ENCODE results near the gene ALG14.

Gene ALG14

DNA sequence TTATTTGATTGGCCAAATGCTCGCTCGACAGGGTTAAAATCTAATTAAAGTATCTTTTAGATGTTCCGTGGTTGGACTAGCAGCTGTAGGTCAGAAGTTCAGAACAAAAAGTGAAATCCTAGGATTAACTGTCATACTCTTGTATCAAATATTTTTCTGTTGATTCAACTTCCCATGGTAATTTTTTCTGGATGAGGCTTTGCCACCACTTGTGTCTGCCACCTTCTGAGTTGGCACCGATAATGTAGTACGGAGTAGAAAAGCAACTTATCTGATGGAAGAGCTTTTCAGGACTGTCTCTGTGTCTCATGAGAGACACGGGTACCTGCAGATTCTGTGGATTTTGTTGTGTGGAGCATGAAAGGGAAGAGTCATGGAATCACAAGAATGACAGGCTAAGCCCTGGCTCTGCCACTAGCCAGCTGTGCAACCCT, 101.2 kb downstream of the ALG14 start:
- Histone ChIP-seq H3K9me3 (no peaks in the 10 kb centered on the region), H3K4me3 (no peak overlapping the region), H3K27me3 (ENCODE audit: low read depth) (no peaks in the 10 kb centered on the region), H3K36me3 (replicated peaks) (no peaks in the 10 kb centered on the region), H3K4me1 (peaks cover 31% of the 10 kb centered on the region)
- no peak for DNase-seq (ENCODE audit: low spot score in 2 of 2)
- in situ Hi-C loops (cut with MboI; ENCODE audit: low sequenced_read_pairs): no loop called here

DNA sequence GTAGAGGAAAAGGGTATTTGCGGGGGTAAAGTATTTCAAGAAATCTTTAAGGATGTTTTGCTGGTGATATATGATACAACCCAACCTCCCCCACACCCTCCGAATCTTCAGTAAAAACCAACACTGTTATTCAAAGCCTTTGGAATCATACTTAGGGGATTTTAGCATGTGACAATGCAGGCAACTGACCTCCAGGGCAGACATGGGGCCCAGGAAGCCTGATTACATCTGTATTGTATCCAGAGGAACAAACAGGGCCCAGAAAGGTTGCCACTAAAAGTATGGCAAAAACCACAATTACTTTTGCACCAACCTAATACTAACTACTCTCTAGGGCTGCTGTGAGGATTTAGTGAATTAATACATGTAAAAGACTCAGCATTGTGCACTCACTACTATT, 102.0 kb downstream of the ALG14 start:
- DNase-seq (ENCODE audit: low spot score in 2 of 2): peak; percentile 81 to 93
- H3K36me3 ChIP-seq (replicated peaks): no peaks in the 10 kb centered on the region
- peaks cover 31% of the 10 kb centered on the region for H3K4me1 ChIP-seq
- H3K9me3 ChIP-seq: no peaks in the 10 kb centered on the region
- H3K4me3 ChIP-seq: no peak overlapping the region
- no peaks in the 10 kb centered on the region for H3K27me3 ChIP-seq (ENCODE audit: low read depth)
- in situ Hi-C loops (cut with MboI; ENCODE audit: low sequenced_read_pairs): no loop called here

DNA sequence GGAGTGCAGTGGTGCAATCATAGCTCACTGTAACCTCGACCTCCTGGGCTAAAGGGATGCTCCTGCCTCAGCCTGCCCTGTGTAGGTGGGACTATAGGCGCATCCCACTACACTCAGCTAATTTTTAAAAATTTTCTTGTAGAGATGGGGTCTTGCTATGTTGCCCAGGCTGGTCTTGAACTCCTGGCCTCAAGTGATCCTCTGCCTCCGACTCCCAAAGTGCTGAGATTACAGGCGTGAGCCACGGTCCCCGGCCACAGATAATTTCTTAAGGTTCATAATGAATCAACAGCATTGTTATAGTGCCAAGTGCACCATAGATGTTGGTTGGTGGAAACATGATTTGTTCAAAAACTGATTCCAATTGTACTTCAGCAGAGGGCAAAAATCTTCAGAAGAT, 103.6 kb downstream of the ALG14 start:
- in situ Hi-C loops (cut with MboI; ENCODE audit: low sequenced_read_pairs): no loop called here
- Histone ChIP-seq H3K36me3 (replicated peaks) (no peaks in the 10 kb centered on the region), H3K9me3 (no peaks in the 10 kb centered on the region), H3K4me3 (no peak overlapping the region), H3K27me3 (ENCODE audit: low read depth) (no peaks in the 10 kb centered on the region), H3K4me1 (peaks cover 34% of the 10 kb centered on the region)
- no peak for DNase-seq (ENCODE audit: low spot score in 2 of 2)

DNA sequence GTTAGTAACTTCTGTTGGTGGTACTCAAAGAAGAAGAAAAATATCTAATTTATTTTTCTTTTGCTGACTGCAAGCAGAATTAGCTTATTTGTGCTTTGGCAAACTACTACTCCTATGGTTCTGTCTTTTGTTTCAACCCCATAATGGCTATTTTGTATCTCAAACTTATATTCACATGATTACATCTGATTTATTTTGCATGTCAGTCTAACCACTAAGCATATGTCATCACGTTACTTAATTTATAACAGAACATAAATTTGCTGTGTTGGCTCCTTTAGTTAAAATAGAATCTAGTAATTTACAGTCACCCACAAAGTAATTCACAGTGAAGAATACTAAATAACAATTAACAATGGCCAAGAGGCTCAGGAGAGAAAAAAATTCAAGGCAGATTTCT, 106.7 kb downstream of the ALG14 start:
- Histone ChIP-seq H3K36me3 (replicated peaks) (no peaks in the 10 kb centered on the region), H3K9me3 (no peaks in the 10 kb centered on the region), H3K4me1 (peaks cover 35% of the 10 kb centered on the region), H3K4me3 (no peak overlapping the region), H3K27me3 (ENCODE audit: low read depth) (no peaks in the 10 kb centered on the region)
- in situ Hi-C loops (cut with MboI; ENCODE audit: low sequenced_read_pairs): no loop called here
- no peak for DNase-seq (ENCODE audit: low spot score in 2 of 2)

DNA sequence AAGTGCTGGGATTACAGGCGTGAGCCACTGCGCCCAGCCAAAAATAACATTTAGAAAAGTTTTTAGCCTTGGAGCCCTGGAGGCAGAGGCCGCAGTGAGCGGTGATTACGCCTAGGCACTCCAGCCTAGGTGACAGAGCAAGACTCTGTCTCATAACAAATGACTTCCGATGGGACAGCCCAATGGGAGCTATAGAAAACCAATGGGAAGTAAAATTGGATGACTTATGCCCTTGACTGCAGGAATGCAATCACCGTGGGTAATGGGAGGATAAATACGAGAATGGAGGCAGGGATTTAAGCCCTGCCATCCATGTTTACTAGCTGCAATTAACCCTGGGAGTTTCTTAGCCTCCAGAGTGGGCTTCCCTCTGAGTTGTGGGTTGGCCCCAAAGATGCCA, 108.9 kb downstream of the ALG14 start:
- H3K4me3 ChIP-seq: no peak overlapping the region
- in situ Hi-C loops (cut with MboI; ENCODE audit: low sequenced_read_pairs): no loop called here
- peaks cover 28% of the 10 kb centered on the region for H3K4me1 ChIP-seq
- no peaks in the 10 kb centered on the region for H3K36me3 ChIP-seq (replicated peaks)
- no peak for DNase-seq (ENCODE audit: low spot score in 2 of 2)
- H3K9me3 ChIP-seq: no peaks in the 10 kb centered on the region
- no peaks in the 10 kb centered on the region for H3K27me3 ChIP-seq (ENCODE audit: low read depth)

DNA sequence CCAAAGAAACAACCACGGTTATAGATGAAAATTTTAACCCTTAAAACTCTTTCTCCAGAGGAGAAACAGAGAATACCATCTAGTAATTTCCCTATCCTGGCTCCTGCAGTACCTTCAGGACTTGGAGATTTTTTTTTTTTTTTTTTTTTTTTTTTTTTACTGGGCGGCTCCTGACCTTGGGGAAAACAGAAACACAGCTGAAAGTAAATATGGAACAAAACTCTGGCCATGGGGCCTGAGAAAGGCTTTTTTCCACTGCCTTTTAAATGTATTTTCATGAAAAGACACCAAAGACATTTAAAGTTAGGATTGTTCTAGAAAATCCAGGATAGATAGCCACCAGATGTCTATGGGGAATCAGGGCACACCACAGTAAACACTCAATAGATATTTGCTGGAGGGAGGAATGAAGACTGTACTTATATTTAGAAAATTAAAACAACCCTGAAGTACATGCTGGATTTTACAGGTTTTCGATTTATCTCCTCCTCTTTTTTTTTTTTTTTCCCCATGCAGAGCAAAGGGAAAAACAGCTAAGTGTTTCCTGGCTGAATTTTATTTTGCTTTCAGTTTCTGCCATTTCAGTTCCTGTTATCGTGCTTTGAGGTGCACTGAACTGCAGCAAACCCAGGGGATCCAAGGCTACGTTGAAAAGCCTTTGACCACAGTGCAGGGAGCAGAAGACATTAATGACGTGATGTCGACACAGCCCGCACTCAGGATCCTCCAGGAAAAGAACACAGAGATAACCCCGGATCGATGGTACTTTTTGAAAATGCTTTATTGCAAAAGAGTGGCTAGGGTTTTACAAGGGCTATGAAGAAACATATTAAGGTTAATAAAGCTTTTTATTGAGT, 110.1 kb downstream of the ALG14 start:
- no peaks in the 10 kb centered on the region for H3K9me3 ChIP-seq
- no peaks in the 10 kb centered on the region for H3K36me3 ChIP-seq (replicated peaks)
- H3K27me3 ChIP-seq (ENCODE audit: low read depth): no peaks in the 10 kb centered on the region
- H3K4me1 ChIP-seq: peaks cover 25% of the 10 kb centered on the region
- no peak overlapping the region for H3K4me3 ChIP-seq
- no peak for DNase-seq (ENCODE audit: low spot score in 2 of 2)
- in situ Hi-C loops (cut with MboI; ENCODE audit: low sequenced_read_pairs): no loop called here

DNA sequence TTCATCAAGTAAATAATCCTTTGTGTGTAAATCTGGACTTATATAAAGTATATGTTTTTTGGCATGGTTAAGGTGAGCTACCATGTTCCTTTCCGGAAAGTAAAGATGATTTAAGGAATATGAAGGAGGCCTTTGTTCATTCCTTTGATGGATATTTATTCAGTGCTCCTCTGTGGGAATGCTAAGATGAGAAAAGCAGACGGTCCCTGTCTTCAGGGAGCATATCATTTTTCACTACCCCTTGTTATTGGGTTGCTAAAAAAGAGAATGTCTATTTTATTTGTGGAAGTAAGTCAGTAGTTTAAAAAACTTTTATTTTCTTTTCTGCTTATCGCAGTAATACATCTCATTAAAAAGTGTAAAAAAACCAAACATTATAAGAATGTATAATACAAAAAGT, 110.8 kb downstream of the ALG14 start:
- in situ Hi-C loops (cut with MboI; ENCODE audit: low sequenced_read_pairs): no loop called here
- no peak for DNase-seq (ENCODE audit: low spot score in 2 of 2)
- no peaks in the 10 kb centered on the region for H3K36me3 ChIP-seq (replicated peaks)
- H3K4me1 ChIP-seq: peaks cover 19% of the 10 kb centered on the region
- no peak overlapping the region for H3K4me3 ChIP-seq
- H3K27me3 ChIP-seq (ENCODE audit: low read depth): no peaks in the 10 kb centered on the region
- H3K9me3 ChIP-seq: no peaks in the 10 kb centered on the region

DNA sequence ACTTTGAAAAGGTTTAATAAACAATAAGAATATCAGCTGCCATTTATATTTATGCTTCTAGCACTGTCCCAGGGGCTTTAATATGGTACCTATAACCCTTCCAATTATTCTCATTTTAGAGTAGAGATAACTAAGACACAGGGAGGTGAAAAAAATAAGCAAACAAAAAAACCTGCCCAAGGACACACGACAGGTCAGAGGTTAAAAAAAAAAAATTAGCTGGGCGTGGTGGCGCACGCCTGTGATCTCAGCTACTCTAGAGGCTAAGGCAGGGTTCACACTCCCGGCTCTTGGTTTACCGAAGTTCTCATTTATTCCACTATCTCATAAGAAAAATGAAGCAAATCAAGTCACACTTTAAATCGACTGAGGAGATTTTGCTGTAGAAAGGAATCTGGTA, 111.2 kb downstream of the ALG14 start:
- peaks cover 16% of the 10 kb centered on the region for H3K4me1 ChIP-seq
- no peak for DNase-seq (ENCODE audit: low spot score in 2 of 2)
- H3K4me3 ChIP-seq: no peak overlapping the region
- H3K36me3 ChIP-seq (replicated peaks): no peaks in the 10 kb centered on the region
- in situ Hi-C loops (cut with MboI; ENCODE audit: low sequenced_read_pairs): no loop called here
- H3K9me3 ChIP-seq: no peaks in the 10 kb centered on the region
- no peaks in the 10 kb centered on the region for H3K27me3 ChIP-seq (ENCODE audit: low read depth)

DNA sequence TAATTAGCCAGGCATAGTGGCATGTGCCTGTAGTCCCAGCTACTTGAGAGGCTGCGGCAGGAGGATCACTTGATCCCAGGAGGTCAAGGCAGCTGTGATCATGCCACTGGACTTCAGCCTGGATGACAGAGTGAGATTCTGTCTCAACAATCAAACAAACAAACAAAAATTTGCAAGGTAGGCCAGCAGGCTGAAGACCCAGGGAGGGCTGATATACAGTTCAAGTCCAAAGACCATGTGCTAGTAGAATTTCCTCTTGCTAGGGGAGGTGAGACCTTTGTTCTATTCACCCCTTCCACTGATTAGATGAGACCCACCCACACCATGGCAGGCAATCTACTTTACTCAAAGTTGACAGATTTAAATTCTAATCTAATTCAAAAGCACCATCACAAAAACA, 114.7 kb downstream of the ALG14 start:
- in situ Hi-C loops (cut with MboI; ENCODE audit: low sequenced_read_pairs): no loop called here

DNA sequence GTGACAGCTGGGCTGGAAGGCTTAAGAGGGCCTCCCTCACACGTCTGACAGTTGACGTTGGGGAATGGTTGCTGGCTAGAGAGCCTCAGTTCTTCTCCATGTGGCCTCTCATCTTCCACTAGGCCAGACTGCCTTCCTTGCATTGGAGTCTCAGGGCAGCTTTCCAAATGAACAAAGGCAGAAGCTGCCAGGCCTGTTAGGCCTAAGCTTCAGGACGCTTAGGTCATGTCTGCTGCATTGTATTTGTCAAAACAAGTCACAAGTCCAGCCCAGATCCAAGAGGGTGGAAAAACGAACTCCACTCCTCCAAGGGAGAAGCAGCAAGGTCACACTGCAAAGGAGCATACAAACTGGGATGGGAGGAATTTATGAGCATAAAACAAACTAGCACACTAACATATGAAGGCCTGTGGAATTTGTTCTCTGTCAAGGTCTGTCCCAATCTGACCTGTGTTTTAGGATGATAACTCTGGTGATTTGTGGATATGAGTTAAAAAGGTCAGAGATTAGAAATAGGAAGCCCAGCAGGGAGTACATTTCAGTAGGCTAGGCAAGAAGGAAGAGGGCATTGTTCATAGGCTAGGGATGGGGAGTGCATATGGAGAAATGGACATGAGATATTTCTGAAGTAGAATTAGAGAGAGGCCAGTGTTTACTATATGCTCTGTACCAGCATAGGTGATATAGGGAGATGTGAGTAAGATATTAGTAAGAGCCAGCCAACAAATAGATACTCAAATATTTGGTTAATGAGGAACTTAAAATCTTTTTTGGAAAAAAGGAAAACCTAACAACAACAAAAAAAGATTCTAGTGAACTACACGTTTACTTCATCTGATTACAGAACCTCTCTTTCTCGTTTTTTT, 116.8 kb downstream of the ALG14 start:
- Histone ChIP-seq H3K4me1 (no peaks in the 10 kb centered on the region), H3K27me3 (ENCODE audit: low read depth) (no peaks in the 10 kb centered on the region), H3K4me3 (no peak overlapping the region), H3K36me3 (replicated peaks) (no peaks in the 10 kb centered on the region), H3K9me3 (no peaks in the 10 kb centered on the region)
- DNase-seq (ENCODE audit: low spot score in 2 of 2): no peak
- in situ Hi-C loops (cut with MboI; ENCODE audit: low sequenced_read_pairs): no loop called here

More for the DNA sequence above, 114.7 kb downstream of the ALG14 start:
- Histone ChIP-seq H3K4me3 (no peak overlapping the region), H3K4me1 (peaks cover 9% of the 10 kb centered on the region), H3K27me3 (ENCODE audit: low read depth) (no peaks in the 10 kb centered on the region), H3K9me3 (no peaks in the 10 kb centered on the region), H3K36me3 (replicated peaks) (no peaks in the 10 kb centered on the region)
- no peak for DNase-seq (ENCODE audit: low spot score in 2 of 2)

DNA sequence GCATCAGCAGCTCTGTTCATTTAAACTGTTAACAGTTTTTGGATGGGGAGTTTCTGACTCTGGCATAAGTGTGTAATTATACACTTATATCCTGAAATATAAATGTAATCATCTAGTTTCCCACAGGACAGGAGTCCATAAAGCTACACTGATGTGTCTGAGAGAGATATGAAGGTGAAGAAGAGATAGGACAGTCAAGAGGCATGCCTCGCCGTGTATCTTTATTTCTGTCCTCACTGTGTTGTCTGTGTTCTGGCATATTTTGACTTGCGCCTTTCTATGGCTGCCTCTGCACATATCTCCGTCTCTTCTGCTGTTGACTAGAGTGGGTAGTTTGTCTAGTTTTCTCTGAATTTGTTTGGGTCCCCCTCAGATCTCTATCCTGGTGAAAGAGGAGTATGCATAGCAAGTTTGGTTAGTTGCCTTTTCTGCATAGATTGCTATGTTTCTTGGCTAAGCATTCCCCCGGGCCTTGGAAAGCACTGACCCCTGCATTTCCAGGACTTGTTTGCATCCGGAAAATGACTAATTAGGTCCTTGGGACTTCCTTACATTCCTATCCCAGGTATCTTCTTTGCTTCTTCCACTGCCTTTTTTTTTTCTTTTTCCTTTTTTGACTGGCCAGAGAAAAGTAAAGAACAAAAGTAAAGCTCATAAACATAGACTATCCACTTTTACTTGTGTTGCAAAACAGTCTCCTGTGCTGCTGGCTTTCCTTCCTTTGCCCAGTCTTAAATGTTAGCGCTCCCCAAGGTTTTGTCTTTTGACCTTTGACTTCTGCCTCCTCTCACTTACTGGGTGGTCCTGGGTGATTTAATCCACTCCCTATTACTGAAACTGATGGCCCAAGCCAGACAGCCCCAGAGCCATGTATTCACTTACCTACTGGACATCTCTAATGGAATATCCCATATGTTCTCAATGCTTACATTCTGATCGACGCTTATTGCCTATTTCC, 118.2 kb downstream of the ALG14 start:
- in situ Hi-C loops (cut with MboI; ENCODE audit: low sequenced_read_pairs): no loop called here
- H3K27me3 ChIP-seq (ENCODE audit: low read depth): no peaks in the 10 kb centered on the region
- no peak for DNase-seq (ENCODE audit: low spot score in 2 of 2)
- H3K4me3 ChIP-seq: no peak overlapping the region
- no peaks in the 10 kb centered on the region for H3K36me3 ChIP-seq (replicated peaks)
- no peaks in the 10 kb centered on the region for H3K4me1 ChIP-seq
- no peaks in the 10 kb centered on the region for H3K9me3 ChIP-seq

DNA sequence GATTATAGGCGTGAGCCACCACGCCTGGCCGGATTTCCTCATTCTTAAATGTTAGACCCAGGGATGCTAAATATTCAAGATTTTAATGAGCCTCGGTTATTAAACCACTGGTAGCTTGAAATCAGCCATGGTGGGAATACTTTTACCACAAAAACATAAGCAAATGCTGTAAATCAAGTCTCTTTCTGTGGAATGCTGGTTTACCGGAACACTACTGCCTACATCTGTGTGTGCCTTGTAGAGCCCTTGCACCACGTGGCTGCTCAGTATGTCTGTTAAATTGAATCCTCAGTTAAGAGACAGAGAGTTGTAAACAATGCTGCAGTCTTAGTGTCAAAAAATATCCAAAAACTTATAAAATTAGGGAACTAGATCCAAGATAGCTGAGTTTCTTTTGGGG, 119.0 kb downstream of the ALG14 start:
- H3K4me1 ChIP-seq: no peaks in the 10 kb centered on the region
- no peaks in the 10 kb centered on the region for H3K36me3 ChIP-seq (replicated peaks)
- DNase-seq (ENCODE audit: low spot score in 2 of 2): no peak
- no peaks in the 10 kb centered on the region for H3K27me3 ChIP-seq (ENCODE audit: low read depth)
- no peak overlapping the region for H3K4me3 ChIP-seq
- no peaks in the 10 kb centered on the region for H3K9me3 ChIP-seq
- in situ Hi-C loops (cut with MboI; ENCODE audit: low sequenced_read_pairs): no loop called here

DNA sequence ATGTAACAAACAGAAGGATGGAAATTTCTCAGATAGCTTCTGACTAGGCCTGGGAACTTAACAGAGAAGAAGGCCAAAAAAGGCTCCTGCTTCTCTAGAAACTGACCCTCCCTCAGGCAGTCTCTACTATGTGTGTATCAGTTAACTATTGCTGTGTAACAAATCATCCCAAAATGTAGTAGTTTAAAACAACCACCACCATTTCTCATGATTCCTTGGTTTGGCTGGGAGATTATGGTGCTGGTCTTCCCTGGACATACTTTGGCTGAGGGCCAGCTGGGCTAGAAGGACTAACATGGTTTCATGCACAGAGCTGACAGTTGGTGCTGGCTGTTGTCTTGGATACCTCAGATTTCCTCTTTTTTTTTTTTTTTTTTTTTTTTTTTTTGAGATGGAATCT, 119.6 kb downstream of the ALG14 start:
- no peaks in the 10 kb centered on the region for H3K36me3 ChIP-seq (replicated peaks)
- H3K4me3 ChIP-seq: no peak overlapping the region
- H3K4me1 ChIP-seq: no peaks in the 10 kb centered on the region
- no peak for DNase-seq (ENCODE audit: low spot score in 2 of 2)
- H3K27me3 ChIP-seq (ENCODE audit: low read depth): no peaks in the 10 kb centered on the region
- no peaks in the 10 kb centered on the region for H3K9me3 ChIP-seq
- in situ Hi-C loops (cut with MboI; ENCODE audit: low sequenced_read_pairs): no loop called here

Measured in HAP-1 (cell line).